Endothelial cell of umbilical vein (primary cell): ENCODE results near the gene PPP3CA. TPM values are rescaled to one million over a fixed set of nuclear protein-coding genes. Genes with fewer than 3 reads are reported as not detected.

Experiments used
- BruUV-seq: library from RNA; stranded (reverse); fragments of 400-500 nt; replicated peaks from 2 replicates; lab custom pipeline; 2021; lab: Mats Ljungman, UMichigan
- CTCF ChIA-PET: fragments of 300-600, 350-600 bp; sonication (Branson Sonifier 250); formaldehyde crosslinking; loops from one replicate; lab custom pipeline; 2021; ENCODE audit warnings: antibody characterized with exemption, inconsistent platforms; lab: Charles Lee
- POLR2A ChIA-PET: fragments of 300-600, 350-600 bp; sonication (Branson Sonifier 250); formaldehyde crosslinking; loops from one replicate; lab custom pipeline; 2021; ENCODE audit warnings: antibody characterized with exemption, inconsistent platforms; lab: Charles Lee
- DNase-seq: peaks from one replicate; pipeline ENCODE4 v3.0.0-alpha.2; 2011; ENCODE audit warnings: low read depth, low spot score
- FAIRE-seq: peaks from 2 replicates; lab custom pipeline; 2011; peaks lifted over from hg19 to GRCh38; lab: Jason Lieb, UNC
- H2AFZ ChIP-seq: 2 replicates; pipeline ENCODE4 v1.6.0; 2012; ENCODE audit warnings: low read depth, low read length, control low read depth, inconsistent platforms
- H3K27ac ChIP-seq: 2 replicates; pipeline ENCODE4 v1.5.1; 2011; ENCODE audit warnings: low read depth, mild to moderate bottlenecking, control low read depth, low read length, moderate library complexity; ENCODE audit not compliant: insufficient read depth
- H3K27me3 ChIP-seq, 2 experiments: 2 replicates each; pipeline versions ENCODE4 v1.6.0 to v1.6.1; 2011; ENCODE audit warnings: low read length in 2 of 2, mixed read lengths in 1 of 2; ENCODE audit not compliant: control insufficient read depth in 2 of 2, insufficient read depth in 2 of 2
- H3K36me3 ChIP-seq, 2 experiments: 2 replicates in 1 of 2; 3 replicates in 1 of 2; pipeline ENCODE4 v1.5.1; 2011; ENCODE audit warnings: low read length in 2 of 2, mild to moderate bottlenecking in 1 of 2, moderate library complexity in 1 of 2; ENCODE audit not compliant: control insufficient read depth in 2 of 2, insufficient read depth in 2 of 2; ENCODE audit errors: extremely low read depth in 1 of 2
- H3K4me1 ChIP-seq: 3 replicates; pipeline ENCODE4 v1.5.1; 2011; ENCODE audit warnings: mild to moderate bottlenecking, low read length; ENCODE audit not compliant: control insufficient read depth, insufficient read depth; ENCODE audit errors: extremely low read depth
- H3K4me2 ChIP-seq: 2 replicates; pipeline ENCODE4 v1.6.1; 2011; ENCODE audit warnings: low read length, control low read depth, mixed read lengths; ENCODE audit not compliant: insufficient read depth
- H3K4me3 ChIP-seq, 3 experiments: fragments of 200-600 bp in 1 of 3; sonication (generic), shearing (Covaris generic) in 1 of 3; replicated peaks in 1 of 3; 2 replicates each; pipeline ENCODE4 v1.5.1; 2011 to 2016; ENCODE audit warnings: control low read depth in 3 of 3, low read length in 3 of 3, mild to moderate bottlenecking in 2 of 3, inconsistent platforms in 1 of 3, low read depth in 1 of 3, moderate library complexity in 1 of 3; ENCODE audit not compliant: insufficient read depth in 1 of 3
- H3K79me2 ChIP-seq: 2 replicates; pipeline ENCODE4 v1.6.0; 2012; ENCODE audit warnings: low read length, inconsistent platforms; ENCODE audit not compliant: control insufficient read depth, insufficient read depth
- H3K9ac ChIP-seq: replicated peaks from 2 replicates; pipeline ENCODE3; 2011; ENCODE audit warnings: low read length, control low read depth; ENCODE audit not compliant: insufficient read depth; ENCODE audit errors: extremely low read depth
- H3K9me1 ChIP-seq: replicated peaks from 3 replicates; pipeline ENCODE4 v1.6.0; 2011; ENCODE audit warnings: mild to moderate bottlenecking, low read length; ENCODE audit not compliant: control insufficient read depth, insufficient read depth; ENCODE audit errors: extremely low read depth
- H3K9me3 ChIP-seq: replicated peaks from 2 replicates; pipeline ENCODE4 v1.5.1; 2012; ENCODE audit warnings: low read length, inconsistent platforms; ENCODE audit not compliant: control insufficient read depth, insufficient read depth
- H4K20me1 ChIP-seq: replicated peaks from 2 replicates; pipeline ENCODE3; 2011; ENCODE audit warnings: mild to moderate bottlenecking, low read length; ENCODE audit not compliant: control insufficient read depth, insufficient read depth; ENCODE audit errors: extremely low read depth
- CTCF ChIP-seq, 2 donors: IDR thresholded peaks; 1 replicate in 1 of 2; 2 replicates in 1 of 2; pipeline ENCODE4 v1.5.1; 2011; ENCODE audit warnings: low read length in 2 of 2, mild to moderate bottlenecking in 2 of 2, moderate library complexity in 2 of 2, control low read depth in 1 of 2, inconsistent platforms in 1 of 2, low read depth in 1 of 2; ENCODE audit not compliant: insufficient read depth in 1 of 2; ENCODE audit errors: extremely low read depth in 1 of 2
- EZH2 ChIP-seq: IDR thresholded peaks from 2 replicates; pipeline ENCODE4 v1.6.1; 2012; ENCODE audit warnings: borderline replicate concordance, low read depth, mild to moderate bottlenecking, moderate library complexity, low read length, inconsistent platforms; ENCODE audit not compliant: severe bottlenecking
- GATA2 ChIP-seq: IDR thresholded peaks from 2 replicates; pipeline ENCODE4 v1.7.0; 2011; ENCODE audit warnings: low read depth, mild to moderate bottlenecking, moderate library complexity, mixed read lengths, low read length; ENCODE audit not compliant: insufficient read length, insufficient read depth
- JUN ChIP-seq: IDR thresholded peaks from 2 replicates; pipeline ENCODE4 v1.6.1; 2011; ENCODE audit warnings: borderline replicate concordance, low read depth; ENCODE audit not compliant: insufficient read length, insufficient read depth
- MAX ChIP-seq: IDR thresholded peaks from 2 replicates; pipeline ENCODE4 v1.6.1; 2011; ENCODE audit not compliant: insufficient read depth, insufficient read length
- MYC ChIP-seq: IDR thresholded peaks from one replicate; pipeline ENCODE4 v1.6.1; 2011; ENCODE audit warnings: mild to moderate bottlenecking, low read depth, low read length
- POLR2A ChIP-seq: IDR thresholded peaks from 2 replicates; pipeline ENCODE4 v1.6.1; 2012; ENCODE audit warnings: low read depth, mild to moderate bottlenecking, control low read depth, low read length
- POLR2AphosphoS5 ChIP-seq: IDR thresholded peaks from 2 replicates; pipeline ENCODE4 v1.6.1; 2012; ENCODE audit warnings: low read depth, mild to moderate bottlenecking, control low read depth, low read length, moderate library complexity; ENCODE audit not compliant: insufficient read depth
- dilution Hi-C: fragments of 300-500 bp; cut with MboI; formaldehyde crosslinking; loops from one replicate; pipeline ENCODE4 v1.15.0; 2019; ENCODE audit warnings: low sequenced_read_pairs; ENCODE audit not compliant: extremely low pct_ligation_motif_present
- intact Hi-C: fragments of 100-400 bp; cut with micrococcal nuclease; formaldehyde crosslinking; loops from one replicate; pipeline ENCODE4 v1.10.0; 2022
- polyA plus RNA-seq, 4 experiments: library from polyadenylated mRNA; depleted of rRNA in 3 of 4; stranded (reverse) in 3 of 4; unstranded in 1 of 4; fragments of >200 nt; gene quantifications; 2 replicates each; pipeline versions ENCODE4 v1.2.1 to v1.2.3, GENCODE V29; 2011 to 2012; ENCODE audit warnings: missing spikeins in 1 of 4
- total RNA-seq: library from RNA; stranded (reverse); gene quantifications from 2 replicates; pipeline ENCODE4 v1.2.3, GENCODE V29; 2021

PPP3CA gene
- total and polyA plus RNA-seq, 2 donors (not counting 3 experiments of a cell fraction or from before 2014, with no cell fraction given) = 7.0 to 43.3 TPM

- Histone ChIP-seq H3K4me3 (no peak overlapping the region), H3K9ac (no peak overlapping the region), H3K9me1 (no peaks in the 10 kb centered on the region), H3K27me3 (no peaks in the 10 kb centered on the region), H4K20me1 (no peaks in the 10 kb centered on the region), H3K79me2 (no peaks in the 10 kb centered on the region), H3K36me3 (no peaks in the 10 kb centered on the region), H3K4me1 (peaks cover 18% of the 10 kb centered on the region), H3K9me3 (no peaks in the 10 kb centered on the region), H3K27ac (no peak overlapping the region), H3K4me2 (no peak overlapping the region), H2AFZ (no peak overlapping the region)
- TF ChIP-seq POLR2A (no peak), EZH2 (no peak), GATA2 (no peak), MYC (no peak), POLR2AphosphoS5 (no peak), MAX (no peak), CTCF (IDR thresholded peaks at IDR 0.05; ENCODE audit: extremely low read depth in 1 of 2, insufficient read depth in 1 of 2, low read depth in 1 of 2, low read length in 2 of 2) (no peak), JUN (no peak)
- no TSS peak for BruUV-seq
- ChIA-PET POLR2A (no interaction called here), CTCF (interaction anchor here (0.9 to 1.3 kb wide), 2 partner anchors 11 to 1259 kb away, joined by 3 to 4 read pairs; no protein-coding TSS in a partner anchor)
- DNase-seq (no peak), FAIRE-seq (no peak)
- dilution Hi-C loops = no loop called here
- intact Hi-C loops = no loop called here
Measured at GRCh38 chr4:101040776-101041175, 306.6 kb downstream of the PPP3CA start.
